Neural cell (in vitro differentiated cells): Measurements from ENCODE around the gene SMOC1. TPM values are rescaled to one million over a fixed set of nuclear protein-coding genes. Genes with fewer than 3 reads are reported as not detected.

Source experiments
- H2AFZ ChIP-seq: fragments of 200-600, 300-800 bp; sonication (generic), shearing (Covaris generic); 2 replicates; pipeline ENCODE4 v1.6.0; 2014; ENCODE audit warnings: low read depth, mild to moderate bottlenecking, antibody characterized with exemption, low read length, moderate library complexity
- H3F3A ChIP-seq: fragments of 200-600 bp; shearing (Covaris generic); 2 replicates; pipeline ENCODE4 v1.6.1; 2016; ENCODE audit warnings: mild to moderate bottlenecking, moderate library complexity, mixed read lengths, antibody characterized with exemption, low read length; ENCODE audit not compliant: insufficient read depth, poor library complexity, severe bottlenecking
- H3K27ac ChIP-seq: fragments of 200-600, 300-800 bp; sonication (generic), shearing (Covaris generic); 2 replicates; pipeline ENCODE4 v1.5.1; 2014; ENCODE audit warnings: mild to moderate bottlenecking, low read length, moderate library complexity
- H3K27me3 ChIP-seq: fragments of 300-800, 200-600 bp; sonication (generic), shearing (Covaris generic); 2 replicates; pipeline ENCODE4 v1.6.0; 2014; ENCODE audit warnings: mild to moderate bottlenecking, low read depth, low read length, moderate library complexity; ENCODE audit not compliant: insufficient read depth
- H3K36me3 ChIP-seq: fragments of 300-800, 200-600 bp; sonication (generic), shearing (Covaris generic); 2 replicates; pipeline ENCODE4 v1.5.1; 2014; ENCODE audit warnings: mild to moderate bottlenecking, antibody characterized with exemption, low read length, moderate library complexity; ENCODE audit not compliant: insufficient read depth
- H3K4me2 ChIP-seq: fragments of 300-800, 200-600 bp; sonication (generic), shearing (Covaris generic); 2 replicates; pipeline ENCODE4 v1.6.0; 2014; ENCODE audit warnings: mild to moderate bottlenecking, low read length
- H3K4me3 ChIP-seq: fragments of 300-800, 200-600 bp; sonication (generic), shearing (Covaris generic); 2 replicates; pipeline ENCODE4 v1.5.1; 2014; ENCODE audit warnings: mild to moderate bottlenecking, low read length, moderate library complexity
- H3K79me2 ChIP-seq: fragments of 200-600 bp; shearing (Covaris generic); replicated peaks from 2 replicates; pipeline ENCODE4 v1.6.0; 2014; ENCODE audit warnings: mild to moderate bottlenecking, low read length, moderate library complexity; ENCODE audit not compliant: insufficient read depth
- H3K9ac ChIP-seq: fragments of 300-800, 200-600 bp; sonication (generic), shearing (Covaris generic); 2 replicates; pipeline ENCODE4 v1.6.1; 2016; ENCODE audit warnings: mild to moderate bottlenecking, low read length, mixed read lengths
- H3K9me2 ChIP-seq: fragments of 200-600 bp; shearing (Covaris generic); 2 replicates; pipeline ENCODE4 v1.6.1; 2016; ENCODE audit warnings: mild to moderate bottlenecking, low read length, mixed read lengths; ENCODE audit not compliant: insufficient read depth
- H3K9me3 ChIP-seq: fragments of 200-600, 300-800 bp; sonication (generic), shearing (Covaris generic); 2 replicates; pipeline ENCODE4 v1.6.1; 2016; ENCODE audit warnings: mild to moderate bottlenecking, mixed run types, low read length, moderate library complexity, mixed read lengths
- H4K20me1 ChIP-seq: fragments of 200-600 bp; shearing (Covaris generic); 2 replicates; pipeline ENCODE4 v1.6.1; 2016; ENCODE audit warnings: mild to moderate bottlenecking, mixed run types; ENCODE audit not compliant: insufficient read depth
- EP300 ChIP-seq: fragments of 450-650 bp; conservative IDR thresholded peaks from 2 replicates; pipeline ENCODE4 v1.6.1; 2014; ENCODE audit warnings: antibody characterized with exemption, mild to moderate bottlenecking, moderate library complexity; ENCODE audit not compliant: poor library complexity, severe bottlenecking
- EZH2 ChIP-seq: fragments of 200-600, 300-800 bp; shearing (Covaris generic), sonication (generic); IDR thresholded peaks from 2 replicates; pipeline ENCODE4 v1.6.1; 2014; ENCODE audit warnings: antibody characterized with exemption, low read length, borderline replicate concordance, mild to moderate bottlenecking; ENCODE audit not compliant: insufficient read depth, poor library complexity, severe bottlenecking
- MXI1 ChIP-seq: fragments of 450-650 bp; conservative IDR thresholded peaks from 2 replicates; pipeline ENCODE4 v1.6.1; 2014; ENCODE audit warnings: antibody characterized with exemption, mild to moderate bottlenecking; ENCODE audit not compliant: poor library complexity, severe bottlenecking
- POLR2AphosphoS5 ChIP-seq: IDR thresholded peaks from 2 replicates; pipeline ENCODE4 v1.6.1; 2012
- RAD21 ChIP-seq: fragments of 450-650 bp; conservative IDR thresholded peaks from 2 replicates; pipeline ENCODE4 v1.6.1; 2014; ENCODE audit warnings: antibody characterized with exemption, mild to moderate bottlenecking, moderate library complexity
- SMC3 ChIP-seq: fragments of 450-650 bp; conservative IDR thresholded peaks from 2 replicates; pipeline ENCODE4 v1.6.1; 2014; ENCODE audit warnings: antibody characterized with exemption, mild to moderate bottlenecking, moderate library complexity; ENCODE audit not compliant: poor library complexity
- TAF1 ChIP-seq: IDR thresholded peaks from 2 replicates; pipeline ENCODE4 v1.6.1; 2012; ENCODE audit warnings: low read depth
- polyA plus RNA-seq: library from polyadenylated mRNA; depleted of rRNA; stranded (reverse); fragments of >200 nt; gene quantifications from 2 replicates; pipeline ENCODE4 v1.2.3, GENCODE V29; 2014
- TF ChIP-seq, protein P1 (sequence below): IDR thresholded peaks from 2 replicates; pipeline ENCODE4 v1.6.1; 2012; ENCODE audit warnings: borderline replicate concordance
- TF ChIP-seq, protein P2 (sequence below): fragments of 450-650 bp; IDR thresholded peaks from 2 replicates; pipeline ENCODE4 v1.5.1; 2014; ENCODE audit warnings: antibody characterized with exemption, mild to moderate bottlenecking, moderate library complexity; ENCODE audit not compliant: poor library complexity, severe bottlenecking

SMOC1 gene
- polyA plus RNA-seq, 1 donor from 2014 or later = 8.7 TPM

GRCh38 chr14:69959136-69959535, 79.9 kb downstream of the SMOC1 start:
- Histone ChIP-seq H3K4me3 (no peak overlapping the region), H3K36me3 (no peaks in the 10 kb centered on the region), H4K20me1 (no peaks in the 10 kb centered on the region), H3K79me2 (peaks cover 7% of the 10 kb centered on the region), H3K4me2 (no peak overlapping the region), H3K27me3 (no peaks in the 10 kb centered on the region), H3K9ac (no peak overlapping the region), H3F3A (no peaks in the 10 kb centered on the region), H3K9me2 (no peaks in the 10 kb centered on the region), H3K27ac (no peak overlapping the region), H2AFZ (no peak overlapping the region), H3K9me3 (no peaks in the 10 kb centered on the region)
- TF ChIP-seq EP300 (no peak), TAF1 (no peak), SMC3 (no peak), RAD21 (no peak), EZH2 (no peak), POLR2AphosphoS5 (no peak)
- TF ChIP-seq, protein P1, sequence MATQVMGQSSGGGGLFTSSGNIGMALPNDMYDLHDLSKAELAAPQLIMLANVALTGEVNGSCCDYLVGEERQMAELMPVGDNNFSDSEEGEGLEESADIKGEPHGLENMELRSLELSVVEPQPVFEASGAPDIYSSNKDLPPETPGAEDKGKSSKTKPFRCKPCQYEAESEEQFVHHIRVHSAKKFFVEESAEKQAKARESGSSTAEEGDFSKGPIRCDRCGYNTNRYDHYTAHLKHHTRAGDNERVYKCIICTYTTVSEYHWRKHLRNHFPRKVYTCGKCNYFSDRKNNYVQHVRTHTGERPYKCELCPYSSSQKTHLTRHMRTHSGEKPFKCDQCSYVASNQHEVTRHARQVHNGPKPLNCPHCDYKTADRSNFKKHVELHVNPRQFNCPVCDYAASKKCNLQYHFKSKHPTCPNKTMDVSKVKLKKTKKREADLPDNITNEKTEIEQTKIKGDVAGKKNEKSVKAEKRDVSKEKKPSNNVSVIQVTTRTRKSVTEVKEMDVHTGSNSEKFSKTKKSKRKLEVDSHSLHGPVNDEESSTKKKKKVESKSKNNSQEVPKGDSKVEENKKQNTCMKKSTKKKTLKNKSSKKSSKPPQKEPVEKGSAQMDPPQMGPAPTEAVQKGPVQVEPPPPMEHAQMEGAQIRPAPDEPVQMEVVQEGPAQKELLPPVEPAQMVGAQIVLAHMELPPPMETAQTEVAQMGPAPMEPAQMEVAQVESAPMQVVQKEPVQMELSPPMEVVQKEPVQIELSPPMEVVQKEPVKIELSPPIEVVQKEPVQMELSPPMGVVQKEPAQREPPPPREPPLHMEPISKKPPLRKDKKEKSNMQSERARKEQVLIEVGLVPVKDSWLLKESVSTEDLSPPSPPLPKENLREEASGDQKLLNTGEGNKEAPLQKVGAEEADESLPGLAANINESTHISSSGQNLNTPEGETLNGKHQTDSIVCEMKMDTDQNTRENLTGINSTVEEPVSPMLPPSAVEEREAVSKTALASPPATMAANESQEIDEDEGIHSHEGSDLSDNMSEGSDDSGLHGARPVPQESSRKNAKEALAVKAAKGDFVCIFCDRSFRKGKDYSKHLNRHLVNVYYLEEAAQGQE = no peak
- TF ChIP-seq, protein P2, sequence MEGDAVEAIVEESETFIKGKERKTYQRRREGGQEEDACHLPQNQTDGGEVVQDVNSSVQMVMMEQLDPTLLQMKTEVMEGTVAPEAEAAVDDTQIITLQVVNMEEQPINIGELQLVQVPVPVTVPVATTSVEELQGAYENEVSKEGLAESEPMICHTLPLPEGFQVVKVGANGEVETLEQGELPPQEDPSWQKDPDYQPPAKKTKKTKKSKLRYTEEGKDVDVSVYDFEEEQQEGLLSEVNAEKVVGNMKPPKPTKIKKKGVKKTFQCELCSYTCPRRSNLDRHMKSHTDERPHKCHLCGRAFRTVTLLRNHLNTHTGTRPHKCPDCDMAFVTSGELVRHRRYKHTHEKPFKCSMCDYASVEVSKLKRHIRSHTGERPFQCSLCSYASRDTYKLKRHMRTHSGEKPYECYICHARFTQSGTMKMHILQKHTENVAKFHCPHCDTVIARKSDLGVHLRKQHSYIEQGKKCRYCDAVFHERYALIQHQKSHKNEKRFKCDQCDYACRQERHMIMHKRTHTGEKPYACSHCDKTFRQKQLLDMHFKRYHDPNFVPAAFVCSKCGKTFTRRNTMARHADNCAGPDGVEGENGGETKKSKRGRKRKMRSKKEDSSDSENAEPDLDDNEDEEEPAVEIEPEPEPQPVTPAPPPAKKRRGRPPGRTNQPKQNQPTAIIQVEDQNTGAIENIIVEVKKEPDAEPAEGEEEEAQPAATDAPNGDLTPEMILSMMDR = no peak

- H3K79me2 ChIP-seq = peaks cover 7% of the 10 kb centered on the region
- H2AFZ ChIP-seq = no peak overlapping the region
- no peak overlapping the region for H3K27ac ChIP-seq
- no peak overlapping the region for H3K9ac ChIP-seq
- TF ChIP-seq EZH2 (no peak), TAF1 (no peak), POLR2AphosphoS5 (no peak), MXI1 (no peak), SMC3 (no peak), EP300 (no peak), RAD21 (no peak)
- TF ChIP-seq, protein P2 = no peak
- TF ChIP-seq, protein P1 = no peak
- H3K9me3 ChIP-seq = no peaks in the 10 kb centered on the region
- H3K9me2 ChIP-seq = no peaks in the 10 kb centered on the region
- no peaks in the 10 kb centered on the region for H3F3A ChIP-seq
- no peaks in the 10 kb centered on the region for H3K36me3 ChIP-seq
- no peak overlapping the region for H3K4me2 ChIP-seq
- H4K20me1 ChIP-seq = no peaks in the 10 kb centered on the region
- no peak overlapping the region for H3K4me3 ChIP-seq
- no peaks in the 10 kb centered on the region for H3K27me3 ChIP-seq
These were observed 81.1 kb downstream of the SMOC1 start for GRCh38 chr14:69960296-69960695.
